DMS53 treated with DMSO at 0.1 percent for 48 hours (cell line): ENCODE results near the gene FCSK.
"Not testable (repeated sequence)": the region's sequence is repeated elsewhere in the genome, so short reads cannot be mapped to it uniquely, and the experiment has no call there.

ENCODE experiments used
- DNase-seq: peaks from one replicate; lab custom pipeline; 2025; ENCODE audit not compliant: unreplicated experiment; lab: John Stamatoyannopoulos, UW

FCSK gene

GRCh38 chr16:70454222-70455034 lies at the start of gene FCSK:
TSS of gene FCSK (plus strand) at chr16:70454595. CDS start at chr16:70463191, 8,596 bp downstream.
- peak; percentile 41 for DNase-seq

- not testable (repeated sequence) for DNase-seq
Observed at GRCh38 chr16:70406104-70406503, 48.3 kb upstream of the FCSK start.

- no peak for DNase-seq
Observed at GRCh38 chr16:70407811-70408274, 46.6 kb upstream of the FCSK start.

- DNase-seq = no peak
Observed at GRCh38 chr16:70410734-70411133, 43.7 kb upstream of the FCSK start.

GRCh38 chr16:70412385-70412784 lies 42.0 kb upstream of the FCSK start:
- DNase-seq = no peak

GRCh38 chr16:70413572-70413971 lies 40.8 kb upstream of the FCSK start:
- DNase-seq = not testable (repeated sequence)

- peak; percentile 37 for DNase-seq
Observed at GRCh38 chr16:70416748-70417616, 37.4 kb upstream of the FCSK start.

- DNase-seq = no peak
Observed at GRCh38 chr16:70417661-70418060, 36.7 kb upstream of the FCSK start.

- DNase-seq = no peak
Observed at GRCh38 chr16:70418274-70418992, 36.0 kb upstream of the FCSK start.

- DNase-seq = no peak
Observed at GRCh38 chr16:70418993-70419318, 35.4 kb upstream of the FCSK start.

GRCh38 chr16:70419384-70420327 lies 34.7 kb upstream of the FCSK start:
- DNase-seq = no peak

GRCh38 chr16:70421014-70421413 lies 33.4 kb upstream of the FCSK start:
- no peak for DNase-seq

GRCh38 chr16:70421473-70422311 lies 32.7 kb upstream of the FCSK start:
- no peak for DNase-seq

- no peak for DNase-seq
Observed at GRCh38 chr16:70422543-70422942, 31.9 kb upstream of the FCSK start.

- no peak for DNase-seq
Observed at GRCh38 chr16:70427786-70428177, 26.6 kb upstream of the FCSK start.

- peak; percentile 73 for DNase-seq
Observed at GRCh38 chr16:70428178-70428998, 26.0 kb upstream of the FCSK start.

GRCh38 chr16:70429888-70430666 lies 24.3 kb upstream of the FCSK start:
- DNase-seq = no peak
